ENCODE measurements around the gene TSPEAR.

DNA sequence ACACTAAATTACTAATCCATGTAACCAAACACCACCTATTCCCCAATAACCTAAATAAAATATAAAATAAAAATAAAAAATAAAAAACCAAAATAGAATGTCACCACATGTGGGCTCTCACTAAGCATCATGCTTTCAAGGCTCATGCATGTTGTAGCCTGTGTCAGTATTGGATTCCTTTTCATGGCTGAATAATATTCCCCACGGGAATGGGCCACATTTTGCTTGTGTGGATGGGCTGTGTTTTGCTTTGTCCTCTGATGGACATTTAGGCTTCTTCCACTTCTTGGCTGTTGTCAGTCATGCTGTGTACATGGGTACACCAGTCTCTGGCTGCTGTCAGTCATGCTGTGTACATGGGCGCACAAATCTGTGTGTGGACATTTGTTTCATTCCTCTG lies 122.3 kb downstream of the TSPEAR start:
- TF ChIP-seq POLR2A (IDR thresholded peaks at IDR 0.05; ENCODE audit: low read depth, low read length) = no peak
- no peak for TF ChIP-seq TAF1 (IDR thresholded peaks at IDR 0.05; ENCODE audit: low read depth, low read length)
- TF ChIP-seq SPI1 (IDR thresholded peaks at IDR 0.05; ENCODE audit: low read depth, low read length) = no peak
